GM23338 (cell line): ENCODE results near the gene PDZD8. TPM values are rescaled to one million over a fixed set of nuclear protein-coding genes. Genes with fewer than 3 reads are reported as not detected.

ENCODE experiments used
- ATAC-seq: fragments of 200-7000 bp; cut with Tn5 transposase; 3 replicates; pipeline ENCODE4 v1.9.1; 2020
- DNase-seq: peaks from one replicate; pipeline ENCODE4 v3.0.0-alpha.2; 2015; ENCODE audit warnings: low spot score
- H2AFZ ChIP-seq: fragments of 200-600 bp; sonication (generic); 2 replicates; pipeline ENCODE4 v1.8.0; 2016; ENCODE audit warnings: antibody characterized with exemption, mild to moderate bottlenecking, moderate library complexity
- H3F3A ChIP-seq: fragments of 200-600 bp; sonication (generic); replicated peaks from 2 replicates; pipeline ENCODE4 v1.8.0; 2017; ENCODE audit warnings: antibody characterized with exemption, mixed run types, low read depth
- H3K27ac ChIP-seq: fragments of 200-600 bp; sonication (generic); 2 replicates; pipeline ENCODE4 v1.6.1; 2016; ENCODE audit warnings: low read depth
- H3K27me3 ChIP-seq: fragments of 200-600 bp; sonication (generic); 2 replicates; pipeline ENCODE4 v1.8.0; 2016; ENCODE audit warnings: mild to moderate bottlenecking, mixed run types, moderate library complexity; ENCODE audit not compliant: insufficient read depth
- H3K36me3 ChIP-seq: fragments of 200-600 bp; sonication (generic); 2 replicates; pipeline ENCODE4 v1.8.0; 2016; ENCODE audit warnings: mild to moderate bottlenecking; ENCODE audit not compliant: insufficient read depth
- H3K4me1 ChIP-seq: fragments of 200-600 bp; sonication (generic); 2 replicates; pipeline ENCODE4 v1.8.0; 2016; ENCODE audit warnings: mild to moderate bottlenecking, moderate library complexity; ENCODE audit not compliant: insufficient read depth
- H3K4me2 ChIP-seq: fragments of 200-600 bp; sonication (generic); 2 replicates; pipeline ENCODE4 v1.7.1; 2017; ENCODE audit warnings: mixed run types
- H3K4me3 ChIP-seq: fragments of 200-600 bp; sonication (generic); 2 replicates; pipeline ENCODE4 v1.6.1; 2016; ENCODE audit warnings: mixed run types
- H3K79me2 ChIP-seq: fragments of 200-600 bp; sonication (generic); replicated peaks from 2 replicates; pipeline ENCODE4 v1.8.0; 2017; ENCODE audit warnings: mild to moderate bottlenecking; ENCODE audit not compliant: insufficient read depth
- H3K9me2 ChIP-seq: fragments of 200-600 bp; sonication (generic); 2 replicates; pipeline ENCODE4 v1.8.0; 2017; ENCODE audit not compliant: insufficient read depth
- H4K20me1 ChIP-seq: fragments of 200-600 bp; sonication (generic); replicated peaks from 2 replicates; pipeline ENCODE4 v1.8.0; 2017; ENCODE audit warnings: mild to moderate bottlenecking; ENCODE audit not compliant: insufficient read depth
- H3K27ac Mint-ChIP-seq: 2 replicates; pipeline ENCODE4 v1.8.0; 2020; ENCODE audit warnings: inconsistent platforms, mild to moderate bottlenecking, moderate library complexity, mixed read lengths
- H3K27me3 Mint-ChIP-seq: 3 replicates; pipeline ENCODE4 v1.8.0; 2022; ENCODE audit warnings: low read depth, mild to moderate bottlenecking, moderate library complexity, mixed read lengths, inconsistent platforms; ENCODE audit not compliant: insufficient read depth, poor library complexity
- H3K36me3 Mint-ChIP-seq: 3 replicates; pipeline ENCODE4 v1.8.0; 2021; ENCODE audit warnings: low read depth, mild to moderate bottlenecking, inconsistent platforms, moderate library complexity, mixed read lengths
- H3K4me1 Mint-ChIP-seq: 3 replicates; pipeline ENCODE4 v1.8.0; 2020; ENCODE audit warnings: mild to moderate bottlenecking, inconsistent platforms, mixed read lengths
- H3K4me3 Mint-ChIP-seq: 3 replicates; pipeline ENCODE4 v1.8.0; 2021; ENCODE audit warnings: moderate library complexity, mild to moderate bottlenecking, inconsistent platforms, mixed read lengths
- H3K9me3 Mint-ChIP-seq: 3 replicates; pipeline ENCODE4 v1.8.0; 2020; ENCODE audit warnings: moderate library complexity, mild to moderate bottlenecking, inconsistent platforms, mixed read lengths
- EZH2 ChIP-seq: fragments of 200-600 bp; sonication (generic); IDR thresholded peaks from one replicate; pipeline ENCODE4 v1.8.0; 2017; ENCODE audit warnings: antibody characterized with exemption, mild to moderate bottlenecking, low read depth; ENCODE audit not compliant: unreplicated experiment
- EZH2phosphoT487 ChIP-seq: fragments of 200-600 bp; sonication (generic); IDR thresholded peaks from one replicate; pipeline ENCODE4 v1.8.1; 2018; ENCODE audit warnings: antibody characterized with exemption; ENCODE audit not compliant: unreplicated experiment
- JUNB ChIP-seq: IDR thresholded peaks from one replicate; pipeline ENCODE4 v1.6.1; 2016; ENCODE audit warnings: antibody characterized with exemption; ENCODE audit not compliant: unreplicated experiment
- NANOG ChIP-seq: IDR thresholded peaks from 2 replicates; pipeline ENCODE4 v1.6.1; 2016; ENCODE audit warnings: antibody characterized with exemption, borderline replicate concordance
- STAT1 ChIP-seq: IDR thresholded peaks from one replicate; pipeline ENCODE4 v1.6.1; 2016; ENCODE audit warnings: antibody characterized with exemption; ENCODE audit not compliant: unreplicated experiment
- ZNF331 ChIP-seq: fragments of 250-450 bp; sonication (Bioruptor Pico); IDR thresholded peaks from 2 replicates; pipeline ENCODE4 v1.5.0; 2020; ENCODE audit warnings: low read depth, mild to moderate bottlenecking, moderate library complexity
- polyA plus RNA-seq: library from polyadenylated mRNA; unstranded; fragments of >200 nt; fragmentation: Nextera tagmentation; extraction: Ambion mirVana; gene quantifications from 2 replicates; pipeline ENCODE4 v1.2.1, GENCODE V29; 2016
- total RNA-seq: library from RNA; depleted of rRNA; stranded (reverse); fragments of >200 nt; shearing (Covaris generic); gene quantifications from 2 replicates; pipeline ENCODE4 v1.2.3, GENCODE V29; 2014
- TF ChIP-seq, protein P1 (sequence below): fragments of 250-450 bp; sonication (Bioruptor Pico); IDR thresholded peaks from 2 replicates; pipeline ENCODE4 v1.5.0; 2020; ENCODE audit warnings: mild to moderate bottlenecking, moderate library complexity
- TF ChIP-seq, protein P2 (sequence below), 2 experiments: fragments of 200-600 bp in 1 of 2; sonication (generic) in 1 of 2; conservative IDR thresholded peaks; 2 replicates each; pipeline versions ENCODE4 v1.5.1 to v1.6.1; 2016 to 2017; ENCODE audit warnings: antibody characterized with exemption in 2 of 2, low read depth in 2 of 2, mild to moderate bottlenecking in 2 of 2, moderate library complexity in 1 of 2

The PDZD8 gene
- total and polyA plus RNA-seq, 2 experiments from 2014 or later: 11.4 to 28.6 TPM

DNA sequence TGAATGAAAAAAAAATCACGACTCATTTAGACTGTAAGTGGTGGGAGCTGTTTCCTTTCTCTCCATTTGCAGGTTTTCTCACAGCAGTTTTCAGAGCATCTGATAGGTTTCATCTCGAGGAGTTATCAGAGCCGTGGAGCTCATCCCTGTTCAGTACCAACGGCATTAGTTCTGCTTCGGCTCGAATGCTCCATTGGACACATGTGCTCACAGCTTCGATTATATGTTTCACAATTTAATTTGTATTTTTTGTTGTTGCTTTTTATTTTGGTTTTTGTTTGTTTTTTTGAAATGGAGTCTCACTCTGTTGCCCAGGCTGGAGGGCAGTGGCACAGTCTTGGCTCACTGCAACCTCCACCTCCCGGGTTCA, 132.8 kb downstream of the PDZD8 start (continued):
- TF ChIP-seq, protein P1, sequence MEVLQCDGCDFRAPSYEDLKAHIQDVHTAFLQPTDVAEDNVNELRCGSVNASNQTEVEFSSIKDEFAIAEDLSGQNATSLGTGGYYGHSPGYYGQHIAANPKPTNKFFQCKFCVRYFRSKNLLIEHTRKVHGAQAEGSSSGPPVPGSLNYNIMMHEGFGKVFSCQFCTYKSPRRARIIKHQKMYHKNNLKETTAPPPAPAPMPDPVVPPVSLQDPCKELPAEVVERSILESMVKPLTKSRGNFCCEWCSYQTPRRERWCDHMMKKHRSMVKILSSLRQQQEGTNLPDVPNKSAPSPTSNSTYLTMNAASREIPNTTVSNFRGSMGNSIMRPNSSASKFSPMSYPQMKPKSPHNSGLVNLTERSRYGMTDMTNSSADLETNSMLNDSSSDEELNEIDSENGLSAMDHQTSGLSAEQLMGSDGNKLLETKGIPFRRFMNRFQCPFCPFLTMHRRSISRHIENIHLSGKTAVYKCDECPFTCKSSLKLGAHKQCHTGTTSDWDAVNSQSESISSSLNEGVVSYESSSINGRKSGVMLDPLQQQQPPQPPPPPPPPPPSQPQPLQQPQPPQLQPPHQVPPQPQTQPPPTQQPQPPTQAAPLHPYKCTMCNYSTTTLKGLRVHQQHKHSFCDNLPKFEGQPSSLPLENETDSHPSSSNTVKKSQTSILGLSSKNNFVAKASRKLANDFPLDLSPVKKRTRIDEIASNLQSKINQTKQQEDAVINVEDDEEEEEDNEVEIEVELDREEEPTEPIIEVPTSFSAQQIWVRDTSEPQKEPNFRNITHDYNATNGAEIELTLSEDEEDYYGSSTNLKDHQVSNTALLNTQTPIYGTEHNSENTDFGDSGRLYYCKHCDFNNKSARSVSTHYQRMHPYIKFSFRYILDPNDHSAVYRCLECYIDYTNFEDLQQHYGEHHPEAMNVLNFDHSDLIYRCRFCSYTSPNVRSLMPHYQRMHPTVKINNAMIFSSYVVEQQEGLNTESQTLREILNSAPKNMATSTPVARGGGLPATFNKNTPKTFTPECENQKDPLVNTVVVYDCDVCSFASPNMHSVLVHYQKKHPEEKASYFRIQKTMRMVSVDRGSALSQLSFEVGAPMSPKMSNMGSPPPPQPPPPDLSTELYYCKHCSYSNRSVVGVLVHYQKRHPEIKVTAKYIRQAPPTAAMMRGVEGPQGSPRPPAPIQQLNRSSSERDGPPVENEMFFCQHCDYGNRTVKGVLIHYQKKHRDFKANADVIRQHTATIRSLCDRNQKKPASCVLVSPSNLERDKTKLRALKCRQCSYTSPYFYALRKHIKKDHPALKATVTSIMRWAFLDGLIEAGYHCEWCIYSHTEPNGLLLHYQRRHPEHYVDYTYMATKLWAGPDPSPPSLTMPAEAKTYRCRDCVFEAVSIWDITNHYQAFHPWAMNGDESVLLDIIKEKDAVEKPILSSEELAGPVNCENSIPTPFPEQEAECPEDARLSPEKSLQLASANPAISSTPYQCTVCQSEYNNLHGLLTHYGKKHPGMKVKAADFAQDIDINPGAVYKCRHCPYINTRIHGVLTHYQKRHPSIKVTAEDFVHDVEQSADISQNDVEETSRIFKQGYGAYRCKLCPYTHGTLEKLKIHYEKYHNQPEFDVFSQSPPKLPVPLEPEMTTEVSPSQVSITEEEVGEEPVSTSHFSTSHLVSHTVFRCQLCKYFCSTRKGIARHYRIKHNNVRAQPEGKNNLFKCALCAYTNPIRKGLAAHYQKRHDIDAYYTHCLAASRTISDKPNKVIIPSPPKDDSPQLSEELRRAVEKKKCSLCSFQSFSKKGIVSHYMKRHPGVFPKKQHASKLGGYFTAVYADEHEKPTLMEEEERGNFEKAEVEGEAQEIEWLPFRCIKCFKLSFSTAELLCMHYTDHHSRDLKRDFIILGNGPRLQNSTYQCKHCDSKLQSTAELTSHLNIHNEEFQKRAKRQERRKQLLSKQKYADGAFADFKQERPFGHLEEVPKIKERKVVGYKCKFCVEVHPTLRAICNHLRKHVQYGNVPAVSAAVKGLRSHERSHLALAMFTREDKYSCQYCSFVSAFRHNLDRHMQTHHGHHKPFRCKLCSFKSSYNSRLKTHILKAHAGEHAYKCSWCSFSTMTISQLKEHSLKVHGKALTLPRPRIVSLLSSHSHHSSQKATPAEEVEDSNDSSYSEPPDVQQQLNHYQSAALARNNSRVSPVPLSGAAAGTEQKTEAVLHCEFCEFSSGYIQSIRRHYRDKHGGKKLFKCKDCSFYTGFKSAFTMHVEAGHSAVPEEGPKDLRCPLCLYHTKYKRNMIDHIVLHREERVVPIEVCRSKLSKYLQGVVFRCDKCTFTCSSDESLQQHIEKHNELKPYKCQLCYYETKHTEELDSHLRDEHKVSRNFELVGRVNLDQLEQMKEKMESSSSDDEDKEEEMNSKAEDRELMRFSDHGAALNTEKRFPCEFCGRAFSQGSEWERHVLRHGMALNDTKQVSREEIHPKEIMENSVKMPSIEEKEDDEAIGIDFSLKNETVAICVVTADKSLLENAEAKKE: no peak
- no peak for TF ChIP-seq JUNB

DNA sequence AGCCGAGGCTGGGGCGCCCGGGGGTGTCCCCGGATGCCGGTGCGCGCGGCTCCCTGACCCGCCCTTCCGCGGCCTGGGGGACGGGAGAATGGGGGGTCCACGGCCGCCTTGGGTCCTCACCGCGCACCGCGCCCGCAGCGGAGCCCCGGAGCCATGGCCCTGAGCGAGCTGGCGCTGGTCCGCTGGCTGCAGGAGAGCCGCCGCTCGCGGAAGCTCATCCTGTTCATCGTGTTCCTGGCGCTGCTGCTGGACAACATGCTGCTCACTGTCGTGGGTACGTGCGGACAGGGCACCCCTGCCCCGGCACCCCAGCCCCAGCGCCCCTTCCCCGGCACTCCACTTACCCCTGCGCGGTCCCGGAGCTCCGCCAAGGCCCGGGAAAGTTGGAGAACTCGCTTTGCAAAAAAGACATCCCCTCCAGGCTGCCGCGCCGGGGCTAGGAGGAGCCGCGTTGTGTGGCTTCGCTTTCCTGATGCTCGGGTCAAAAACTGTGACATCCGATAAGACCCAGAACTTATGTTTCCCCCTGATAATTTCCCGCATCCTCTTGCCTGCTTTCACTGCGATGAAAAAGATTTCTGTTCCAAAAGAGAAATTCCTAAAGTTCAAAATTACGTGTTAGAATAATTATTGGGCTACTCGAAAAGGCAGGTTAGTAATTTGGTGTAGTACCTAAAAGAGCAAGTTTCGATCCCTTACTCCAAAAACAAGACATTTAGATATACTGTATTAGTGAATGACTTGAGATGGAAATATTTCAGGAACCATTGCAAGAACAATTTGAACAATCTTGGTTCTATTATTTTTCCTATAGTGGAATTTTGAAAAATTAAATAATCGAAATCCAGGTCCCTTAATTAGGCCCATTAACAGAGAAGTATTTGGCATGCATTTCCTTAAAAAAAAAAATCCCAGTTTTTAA, 133.4 kb downstream of the PDZD8 start:
- Histone ChIP-seq H2AFZ (peak overlapping the region; percentile 95; the same call in 1 of the 2 replicates), H3K79me2 (no peaks in the 10 kb centered on the region), H3K27me3 (peaks cover 25% of the 10 kb centered on the region), H3F3A (no peaks in the 10 kb centered on the region), H3K4me1 (0 out of 2 replicates have a peak, but pooled peaks cover 6% of the 10 kb centered on the region), H3K4me3 (peak overlapping the region; percentile 77), H3K36me3 (no peaks in the 10 kb centered on the region), H4K20me1 (peaks cover 6% of the 10 kb centered on the region; the same call in 1 of the 2 replicates), H3K27ac (no peak overlapping the region), H3K4me2 (peak overlapping the region; percentile 87), H3K9me2 (no peaks in the 10 kb centered on the region)
- Mint-ChIP-seq H3K9me3 (peaks cover 3% of the 10 kb centered on the region; the same call in 1 of the 3 replicates), H3K36me3 (peaks cover 3% of the 10 kb centered on the region; the same call in 1 of the 3 replicates), H3K4me3 (peak overlapping the region; percentile 79), H3K27ac (no peak overlapping the region), H3K27me3 (peaks cover 22% of the 10 kb centered on the region), H3K4me1 (peaks cover 5% of the 10 kb centered on the region; the same call in 2 of the 3 replicates)
- ATAC-seq (peak; percentile 65), DNase-seq (peak; percentile 67)
- TF ChIP-seq NANOG (no peak), ZNF331 (CRISPR knock-in tag) (no peak), EZH2phosphoT487 (no peak), STAT1 (no peak), EZH2 (no peak)
- TF ChIP-seq, protein P2, sequence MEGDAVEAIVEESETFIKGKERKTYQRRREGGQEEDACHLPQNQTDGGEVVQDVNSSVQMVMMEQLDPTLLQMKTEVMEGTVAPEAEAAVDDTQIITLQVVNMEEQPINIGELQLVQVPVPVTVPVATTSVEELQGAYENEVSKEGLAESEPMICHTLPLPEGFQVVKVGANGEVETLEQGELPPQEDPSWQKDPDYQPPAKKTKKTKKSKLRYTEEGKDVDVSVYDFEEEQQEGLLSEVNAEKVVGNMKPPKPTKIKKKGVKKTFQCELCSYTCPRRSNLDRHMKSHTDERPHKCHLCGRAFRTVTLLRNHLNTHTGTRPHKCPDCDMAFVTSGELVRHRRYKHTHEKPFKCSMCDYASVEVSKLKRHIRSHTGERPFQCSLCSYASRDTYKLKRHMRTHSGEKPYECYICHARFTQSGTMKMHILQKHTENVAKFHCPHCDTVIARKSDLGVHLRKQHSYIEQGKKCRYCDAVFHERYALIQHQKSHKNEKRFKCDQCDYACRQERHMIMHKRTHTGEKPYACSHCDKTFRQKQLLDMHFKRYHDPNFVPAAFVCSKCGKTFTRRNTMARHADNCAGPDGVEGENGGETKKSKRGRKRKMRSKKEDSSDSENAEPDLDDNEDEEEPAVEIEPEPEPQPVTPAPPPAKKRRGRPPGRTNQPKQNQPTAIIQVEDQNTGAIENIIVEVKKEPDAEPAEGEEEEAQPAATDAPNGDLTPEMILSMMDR (conservative IDR thresholded peaks at IDR 0.05; ENCODE audit: low read depth in 2 of 2): no peak
